Upper lobe of right lung (tissue), 1 donor: ENCODE results near the gene NAGLU. TPM values are rescaled to one million over a fixed set of nuclear protein-coding genes. Genes with fewer than 3 reads are reported as not detected.
A peak's percentile ranks its signal among the peaks of the same experiment; 100 is the strongest.

Experiments
- ATAC-seq: fragments of 200-7000 bp; cut with Tn5 transposase; one replicate; pipeline ENCODE4 v1.9.1; 2020; ENCODE audit warnings: mild to moderate bottlenecking, moderate library complexity
- DNase-seq: peaks from one replicate; pipeline ENCODE4 v3.0.0-alpha.2; 2020
- H3K27ac ChIP-seq: fragments of 200-600 bp; one replicate; pipeline ENCODE4 v1.8.0; 2022
- H3K27me3 ChIP-seq: fragments of 200-600 bp; one replicate; pipeline ENCODE4 v1.8.0; 2022; ENCODE audit warnings: mild to moderate bottlenecking
- H3K36me3 ChIP-seq: fragments of 200-600 bp; one replicate; pipeline ENCODE4 v1.8.0; 2022
- H3K4me1 ChIP-seq: fragments of 200-600 bp; one replicate; pipeline ENCODE4 v1.8.0; 2022
- H3K4me3 ChIP-seq: fragments of 200-600 bp; one replicate; pipeline ENCODE4 v1.8.0; 2022; ENCODE audit warnings: mild to moderate bottlenecking
- H3K9me3 ChIP-seq: fragments of 200-600 bp; one replicate; pipeline ENCODE4 v1.8.0; 2022
- CTCF ChIP-seq: fragments of 200-600 bp; IDR thresholded peaks from one replicate; pipeline ENCODE4 v1.8.0; 2022; ENCODE audit warnings: antibody characterized with exemption
- intact Hi-C: fragments of 100-400 bp; cut with DNase I; formaldehyde crosslinking; loops from one replicate; pipeline ENCODE4 v1.11.0; 2022
- total RNA-seq: library from RNA; stranded (reverse); fragmentation: NEBNext Ultra II Directional; extraction: Animal tissue kit (Norgen Biotek cat#: 25700); gene quantifications from one replicate; pipeline ENCODE4 v1.2.1, GENCODE V29; 2021
- donor health status: DM: no; HTN: yes; CAD: no; lungs with severe emphysema.

Gene NAGLU
- total RNA-seq, 1 donor from 2014 or later, result 46.9 TPM

DNA sequence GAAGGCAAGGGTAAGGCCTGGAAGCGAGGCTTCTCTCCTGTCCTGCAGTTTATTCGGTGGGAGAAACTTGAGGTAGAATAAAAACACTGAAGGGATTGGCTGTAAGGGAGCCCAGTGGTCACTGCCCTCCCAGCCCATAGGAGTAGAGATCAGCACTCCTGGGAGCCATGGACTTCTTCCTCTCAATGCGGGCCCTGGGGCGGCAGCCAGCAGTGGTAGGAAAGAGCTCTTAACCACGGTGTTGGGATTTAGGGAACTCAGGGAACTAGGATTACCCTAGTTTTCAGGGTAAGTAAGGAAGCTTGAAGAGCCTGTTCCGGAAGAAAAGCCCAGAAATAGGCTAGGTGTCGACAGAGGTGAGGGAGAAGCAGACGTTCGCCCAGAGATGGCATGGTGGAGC, 23.8 kb upstream of the NAGLU start:
- ATAC-seq (no peak), DNase-seq (no peak)
- Histone ChIP-seq H3K27ac (no peak overlapping the region), H3K27me3 (no peaks in the 10 kb centered on the region), H3K9me3 (no peaks in the 10 kb centered on the region), H3K4me1 (peaks cover 17% of the 10 kb centered on the region), H3K36me3 (peaks cover 62% of the 10 kb centered on the region), H3K4me3 (no peak overlapping the region)
- intact Hi-C loops, result loop anchor here (5.0 to 10.0 kb wide), 2 partner anchors 85 to 207 kb away; no protein-coding TSS in a partner anchor
- TF ChIP-seq CTCF, result no peak

- no peak for ATAC-seq
- Histone ChIP-seq H3K27ac (peak overlapping the region; percentile 55), H3K4me3 (no peak overlapping the region), H3K36me3 (peaks cover 56% of the 10 kb centered on the region), H3K9me3 (no peaks in the 10 kb centered on the region), H3K4me1 (peaks cover 23% of the 10 kb centered on the region), H3K27me3 (no peaks in the 10 kb centered on the region)
- intact Hi-C loops, result loop anchor here (5.0 to 10.0 kb wide), 2 partner anchors 85 to 208 kb away; no protein-coding TSS in a partner anchor
- no peak for DNase-seq
- TF ChIP-seq CTCF, result no peak
Observed at GRCh38 chr17:42512733-42513251, 23.2 kb upstream of the NAGLU start.

DNA sequence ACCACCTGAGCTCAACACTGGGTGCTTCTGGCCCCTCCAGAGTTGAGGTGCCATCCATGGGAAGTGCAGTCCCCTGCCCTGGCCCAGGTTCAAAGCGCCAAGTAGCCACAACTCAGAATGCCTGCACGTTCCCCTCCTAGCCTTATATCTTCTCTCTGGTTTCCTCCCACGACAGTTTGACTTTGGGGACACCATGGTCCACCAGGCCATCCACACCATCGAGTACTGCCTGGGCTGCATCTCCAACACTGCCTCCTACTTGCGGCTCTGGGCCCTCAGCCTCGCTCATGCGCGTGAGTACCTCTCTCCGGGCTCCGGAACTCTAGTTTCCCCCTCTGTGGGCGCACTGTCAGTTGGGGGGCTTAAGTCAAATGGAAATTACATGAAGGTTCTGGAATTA, 22.4 kb upstream of the NAGLU start:
- H3K27ac ChIP-seq, result peak overlapping the region; percentile 55
- H3K36me3 ChIP-seq, result peaks cover 47% of the 10 kb centered on the region
- H3K9me3 ChIP-seq, result no peaks in the 10 kb centered on the region
- H3K4me3 ChIP-seq, result no peak overlapping the region
- ATAC-seq (no peak), DNase-seq (no peak)
- intact Hi-C loops, result loop anchor here (5.0 to 10.0 kb wide), 2 partner anchors 86 to 209 kb away; no protein-coding TSS in a partner anchor
- H3K27me3 ChIP-seq, result no peaks in the 10 kb centered on the region
- no peak for TF ChIP-seq CTCF
- H3K4me1 ChIP-seq, result peaks cover 32% of the 10 kb centered on the region

DNA sequence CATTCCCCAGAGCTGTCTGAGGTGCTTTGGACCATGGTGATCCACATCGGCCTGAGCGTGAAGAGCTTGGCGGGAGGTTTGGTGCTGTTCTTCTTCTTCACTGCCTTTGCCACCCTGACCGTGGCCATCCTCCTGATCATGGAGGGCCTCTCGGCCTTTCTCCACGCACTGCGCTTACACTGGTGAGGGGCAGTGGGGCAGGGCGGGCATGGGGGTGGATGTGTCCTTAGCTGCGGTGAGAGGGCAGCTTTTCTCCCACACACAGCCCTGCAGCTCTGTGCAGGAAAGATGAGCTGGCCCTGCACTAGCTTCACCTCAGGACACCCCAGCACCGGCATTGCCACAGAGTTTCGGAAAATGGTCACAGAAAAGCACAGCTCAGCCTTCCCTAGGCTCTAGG, 21.8 kb upstream of the NAGLU start:
- Histone ChIP-seq H3K4me1 (peaks cover 38% of the 10 kb centered on the region), H3K27me3 (no peaks in the 10 kb centered on the region), H3K36me3 (peaks cover 42% of the 10 kb centered on the region), H3K9me3 (no peaks in the 10 kb centered on the region), H3K4me3 (no peak overlapping the region), H3K27ac (no peak overlapping the region)
- DNase-seq, result no peak
- no peak for TF ChIP-seq CTCF
- intact Hi-C loops, result loop anchor here (5.0 to 10.0 kb wide), 2 partner anchors 87 to 209 kb away; no protein-coding TSS in a partner anchor
- ATAC-seq, result no peak

DNA sequence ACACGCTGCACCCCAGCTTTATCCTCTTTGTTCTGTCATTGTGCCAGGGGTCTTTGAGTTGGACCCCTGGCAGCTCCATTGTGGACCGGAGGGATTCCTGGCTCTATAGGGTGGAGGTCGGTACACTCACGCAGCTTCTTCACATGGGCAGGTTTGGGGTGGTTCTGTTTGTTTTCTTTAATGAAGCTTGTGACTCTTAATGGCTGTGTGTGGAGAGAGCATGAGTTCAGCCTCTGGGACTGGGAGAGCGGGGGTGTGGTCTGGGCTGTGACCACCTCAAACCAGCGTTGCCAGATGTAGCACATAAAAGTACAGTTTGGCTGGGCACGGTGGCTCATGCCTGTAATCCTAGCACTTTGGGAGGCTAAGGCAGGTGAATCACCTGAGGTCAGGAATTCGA, 21.2 kb upstream of the NAGLU start:
- Histone ChIP-seq H3K9me3 (no peaks in the 10 kb centered on the region), H3K4me1 (peaks cover 44% of the 10 kb centered on the region), H3K27me3 (no peaks in the 10 kb centered on the region), H3K4me3 (no peak overlapping the region), H3K27ac (no peak overlapping the region), H3K36me3 (peaks cover 36% of the 10 kb centered on the region)
- peak; percentile 13 for DNase-seq
- no peak for ATAC-seq
- TF ChIP-seq CTCF, result no peak
- intact Hi-C loops, result loop anchor here (5.0 to 10.0 kb wide), 2 partner anchors 88 to 210 kb away; no protein-coding TSS in a partner anchor

DNA sequence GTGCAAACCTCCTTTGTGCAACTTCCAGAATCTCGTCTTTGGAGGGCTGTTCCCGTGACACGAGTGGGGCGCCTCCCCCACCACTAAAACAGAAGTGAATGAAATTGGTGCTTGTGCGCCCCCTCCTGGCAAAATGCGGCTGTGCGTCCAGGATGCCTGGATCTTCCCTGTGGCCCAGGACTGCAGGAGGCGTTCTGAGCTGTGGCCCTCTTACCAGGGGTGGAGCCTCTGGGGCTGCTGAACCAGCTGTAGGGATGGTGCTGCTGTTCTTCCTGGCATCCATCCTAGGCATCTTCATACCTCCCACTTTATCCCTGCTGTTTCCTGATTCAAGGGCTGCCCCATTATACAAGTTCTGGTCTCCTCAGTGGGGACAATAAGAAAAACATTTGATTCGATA, 18.5 kb upstream of the NAGLU start:
- Histone ChIP-seq H3K4me3 (no peak overlapping the region), H3K9me3 (no peaks in the 10 kb centered on the region), H3K27ac (peak overlapping the region; percentile 81), H3K4me1 (peaks cover 65% of the 10 kb centered on the region), H3K27me3 (no peaks in the 10 kb centered on the region), H3K36me3 (peaks cover 29% of the 10 kb centered on the region)
- peak; percentile 87 for ATAC-seq
- peak; percentile 92 for DNase-seq
- TF ChIP-seq CTCF, result peak; percentile 95
- intact Hi-C loops, result loop anchor here (10.0 kb wide), 1 partner anchor 213 kb away; no protein-coding TSS in a partner anchor
